GM20000 (cell line): Measurements from ENCODE around the gene EEA1.

Experiments
- DNase-seq: peaks from one replicate; pipeline ENCODE4 v3.0.0; 2012; ENCODE audit warnings: low spot score
- CTCF ChIP-seq: IDR thresholded peaks from 2 replicates; pipeline ENCODE4 v1.5.1; 2012; ENCODE audit warnings: mild to moderate bottlenecking, control low read depth; ENCODE audit errors: extremely low read depth, missing control alignments

EEA1 gene

DNA sequence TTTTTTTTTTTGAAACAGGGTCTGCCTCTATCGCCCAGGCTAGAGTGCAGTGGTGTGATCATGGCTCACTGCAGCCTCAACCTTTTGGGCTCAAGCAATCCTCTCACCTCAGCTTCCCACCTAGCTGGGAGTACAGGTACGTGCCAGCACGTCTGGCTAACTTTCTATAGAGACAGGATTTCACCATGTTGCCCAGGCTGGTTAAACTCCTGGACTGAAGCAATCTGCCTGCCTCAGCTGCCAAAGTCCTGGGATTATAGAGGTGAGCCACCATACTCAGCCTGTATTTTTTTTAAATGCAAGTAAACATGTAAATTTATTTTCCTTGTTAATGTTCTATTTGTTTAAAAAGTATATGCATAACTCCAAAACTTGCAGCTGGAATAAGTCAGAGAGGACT lies 80.4 kb downstream of the EEA1 start:
- DNase-seq, result no peak
- TF ChIP-seq CTCF, result no peak

- TF ChIP-seq CTCF, result no peak
- no peak for DNase-seq
These were observed 81.7 kb downstream of the EEA1 start for GRCh38 chr12:92847368-92847767.

DNA sequence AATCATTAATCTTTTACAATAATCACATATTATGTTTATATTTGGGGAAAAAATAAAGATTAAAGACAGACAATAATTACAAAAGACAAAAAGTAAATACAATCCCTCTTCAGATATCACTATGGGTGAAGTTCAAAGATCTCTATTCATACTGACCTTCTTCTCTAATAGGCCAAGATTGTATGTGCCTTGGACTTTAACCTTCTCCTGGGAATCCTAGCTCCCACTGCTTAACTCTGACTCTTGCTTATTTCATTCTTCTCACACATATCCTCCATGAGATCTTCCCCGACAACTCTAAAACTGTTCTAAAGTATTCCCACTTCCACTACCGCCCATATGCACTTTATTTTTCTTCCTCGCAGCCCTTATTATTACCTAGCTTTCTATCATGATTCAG lies 83.8 kb downstream of the EEA1 start:
- TF ChIP-seq CTCF, result no peak
- DNase-seq, result no peak

- DNase-seq, result no peak
- TF ChIP-seq CTCF, result no peak
These were observed 84.8 kb downstream of the EEA1 start for GRCh38 chr12:92844151-92844763.

DNA sequence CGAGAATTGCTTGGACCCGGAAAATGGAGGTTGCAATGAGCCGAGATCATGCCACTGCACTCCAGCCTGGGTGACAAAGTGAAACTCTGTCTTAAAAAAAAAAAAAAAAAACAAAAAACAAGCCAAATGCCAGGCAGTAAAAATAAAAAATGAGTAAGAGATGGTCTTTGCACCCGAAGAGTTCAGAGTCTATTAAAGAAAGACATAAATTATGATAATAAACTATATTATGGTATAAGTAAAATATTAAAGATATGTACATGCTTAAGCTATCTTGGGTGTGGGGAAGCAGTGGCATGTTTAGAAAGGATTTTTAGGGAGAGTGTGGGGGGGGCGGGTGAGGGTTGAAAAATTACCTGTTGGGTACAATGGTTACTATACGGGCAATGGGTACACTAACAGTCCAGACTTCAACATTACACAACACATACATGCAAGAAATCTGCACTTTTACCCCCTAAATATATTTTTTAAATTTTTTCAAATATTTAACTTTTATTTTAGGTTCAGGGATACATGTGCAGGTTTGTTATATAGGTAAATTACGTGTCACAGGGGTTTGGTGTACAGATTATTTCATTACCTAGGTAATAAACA lies 99.3 kb downstream of the EEA1 start:
- no peak for DNase-seq
- no peak for TF ChIP-seq CTCF

DNA sequence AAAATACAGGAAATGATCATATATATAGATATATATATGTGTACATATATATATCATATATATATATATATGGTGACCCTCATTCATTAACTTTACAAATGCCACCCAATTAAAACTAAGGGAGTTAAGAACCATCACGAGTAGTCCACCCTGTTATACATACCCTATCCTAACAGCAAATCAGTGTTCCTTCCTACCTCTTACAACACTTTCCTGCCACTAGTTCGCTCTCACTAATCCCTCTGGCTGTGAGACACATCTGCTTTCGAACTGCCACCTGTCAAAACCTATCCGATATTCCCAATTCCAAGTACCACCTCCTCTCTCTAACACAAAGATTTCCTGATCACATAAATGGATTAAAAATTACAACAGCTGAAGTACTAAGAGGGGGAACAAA lies 100.5 kb downstream of the EEA1 start:
- DNase-seq, result no peak
- no peak for TF ChIP-seq CTCF

- no peak for TF ChIP-seq CTCF
- peak; percentile 32 for DNase-seq
These were observed 101.2 kb downstream of the EEA1 start for GRCh38 chr12:92827836-92828431.
